Endodermal cell (in vitro differentiated cells): ENCODE results near the gene SNAI1. TPM values are rescaled to one million over a fixed set of nuclear protein-coding genes. Genes with fewer than 3 reads are reported as not detected.
A peak's percentile ranks its signal among the peaks of the same experiment; 100 is the strongest.

Experiments
- DNase-seq: peaks from one replicate; pipeline ENCODE4 v3.0.0-alpha.2; 2017
- H3K27ac ChIP-seq: 2 replicates; pipeline ENCODE4 v1.5.1; 2013; ENCODE audit warnings: mild to moderate bottlenecking, low read depth, low read length, moderate library complexity
- H3K27me3 ChIP-seq: 2 replicates; pipeline ENCODE4 v1.6.1; 2013; ENCODE audit warnings: mild to moderate bottlenecking, low read length, moderate library complexity; ENCODE audit not compliant: insufficient read depth, control insufficient read depth, poor library complexity, severe bottlenecking
- H3K36me3 ChIP-seq: 2 replicates; pipeline ENCODE4 v1.7.0; 2013; ENCODE audit warnings: mild to moderate bottlenecking, low read length, moderate library complexity; ENCODE audit not compliant: control insufficient read depth, insufficient read depth
- H3K4me1 ChIP-seq: one replicate; pipeline ENCODE4 v1.7.0; 2013; ENCODE audit warnings: low read length; ENCODE audit not compliant: control insufficient read depth, insufficient read depth
- H3K4me3 ChIP-seq: 2 replicates; pipeline ENCODE4 v1.5.1; 2013; ENCODE audit warnings: mild to moderate bottlenecking, low read length, moderate library complexity
- H3K9ac ChIP-seq: 2 replicates; pipeline ENCODE4 v1.6.1; 2013; ENCODE audit warnings: mild to moderate bottlenecking, low read length, moderate library complexity; ENCODE audit not compliant: poor library complexity, severe bottlenecking; ENCODE audit errors: extremely low read depth
- H3K9me3 ChIP-seq: 2 replicates; pipeline ENCODE4 v1.6.1; 2013; ENCODE audit warnings: mild to moderate bottlenecking, low read length, moderate library complexity; ENCODE audit not compliant: control insufficient read depth
- H3K27ac Mint-ChIP-seq: 2 replicates; pipeline ENCODE4 v1.8.0; 2020; ENCODE audit warnings: mixed read lengths
- H3K27me3 Mint-ChIP-seq: 2 replicates; pipeline ENCODE4 v1.8.0; 2021; ENCODE audit warnings: mild to moderate bottlenecking, mixed read lengths; ENCODE audit not compliant: insufficient read depth
- H3K36me3 Mint-ChIP-seq: 2 replicates; pipeline ENCODE4 v1.8.0; 2020; ENCODE audit warnings: low read depth, mixed read lengths
- H3K4me1 Mint-ChIP-seq: 2 replicates; pipeline ENCODE4 v1.8.0; 2020; ENCODE audit warnings: mixed read lengths
- H3K4me3 Mint-ChIP-seq: 2 replicates; pipeline ENCODE4 v1.8.0; 2020; ENCODE audit warnings: mild to moderate bottlenecking, moderate library complexity, mixed read lengths
- H3K9me3 Mint-ChIP-seq: 2 replicates; pipeline ENCODE4 v1.8.0; 2020; ENCODE audit warnings: mild to moderate bottlenecking, mixed read lengths
- WGBS, 2 experiments: methylation state at CpG; one replicate each; pipeline versions ENCODE4 v1.1.5 to v1.1.7; 2013; ENCODE audit warnings: missing lambda C conversion rate in 2 of 2, mixed read lengths in 1 of 2; ENCODE audit not compliant: insufficient coverage in 1 of 2, insufficient read length in 1 of 2; 5-methylcytosine and 5-hydroxymethylcytosine counted together
- total RNA-seq, 2 donors: library from RNA; stranded (reverse); fragmentation: NEBNext Ultra II Directional in 1 of 2; extraction: Animal tissue kit (Norgen Biotek cat#: 25700) in 1 of 2; gene quantifications; 2 replicates in 1 of 2; 3 replicates in 1 of 2; pipeline ENCODE4 v1.2.1, GENCODE V29; 2021
- TF ChIP-seq, protein P1 (sequence below): fragments of 200-600 bp; sonication (generic); conservative IDR thresholded peaks from 2 replicates; pipeline ENCODE4 v1.5.0; 2021; ENCODE audit warnings: antibody characterized with exemption, mild to moderate bottlenecking

SNAI1 gene
- total RNA-seq, 2 donors from 2014 or later = 10.6 to 13.1 TPM

DNA sequence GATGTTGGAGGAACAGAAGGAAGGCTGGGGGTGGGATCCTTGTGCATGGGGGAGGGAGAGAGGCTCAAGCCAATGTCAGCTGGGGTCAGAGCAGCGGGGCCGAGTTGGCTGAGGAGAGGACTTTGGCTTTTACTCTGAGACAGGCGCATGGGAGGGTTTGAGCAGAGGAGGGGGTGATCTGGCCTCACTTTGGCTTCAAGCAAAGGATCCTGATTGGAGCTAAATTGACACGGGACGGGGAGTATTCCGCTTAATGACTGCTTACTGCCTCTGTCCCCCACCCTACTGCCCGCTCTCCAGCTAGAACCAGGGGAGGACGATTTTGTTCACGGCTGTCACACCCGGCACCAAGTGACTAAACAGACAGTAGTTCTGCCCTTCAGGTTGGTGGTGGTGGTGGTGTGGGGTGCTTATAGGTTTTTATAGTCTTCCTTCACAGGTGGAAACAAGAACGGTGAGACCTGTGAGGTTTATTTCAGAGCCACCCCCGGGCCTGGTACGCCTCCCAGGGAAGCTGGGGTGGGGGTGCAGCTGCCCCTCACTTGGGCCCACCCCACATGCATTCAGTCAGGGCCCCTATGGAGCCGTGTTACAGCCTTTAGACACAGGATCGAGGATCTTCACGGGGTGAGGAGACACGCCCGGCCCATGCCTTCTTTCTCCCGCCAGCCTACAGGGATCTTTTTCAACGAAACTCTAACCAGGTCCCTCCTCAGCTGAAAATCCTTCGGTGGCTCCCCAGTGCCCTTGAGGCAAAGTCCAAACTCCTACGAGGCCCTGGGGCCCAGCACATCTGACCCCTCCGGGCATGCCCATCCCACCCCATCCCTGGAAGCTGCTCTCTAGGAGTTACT, 1.3 kb upstream of the SNAI1 start:
- H3K4me3 ChIP-seq = peak overlapping the region; percentile 75
- WGBS, 2 experiments = 74 to 78% methylated on average over 8 to 23 of the region's 23 CpGs
- no peak overlapping the region for H3K9ac ChIP-seq
- TF ChIP-seq, protein P1, sequence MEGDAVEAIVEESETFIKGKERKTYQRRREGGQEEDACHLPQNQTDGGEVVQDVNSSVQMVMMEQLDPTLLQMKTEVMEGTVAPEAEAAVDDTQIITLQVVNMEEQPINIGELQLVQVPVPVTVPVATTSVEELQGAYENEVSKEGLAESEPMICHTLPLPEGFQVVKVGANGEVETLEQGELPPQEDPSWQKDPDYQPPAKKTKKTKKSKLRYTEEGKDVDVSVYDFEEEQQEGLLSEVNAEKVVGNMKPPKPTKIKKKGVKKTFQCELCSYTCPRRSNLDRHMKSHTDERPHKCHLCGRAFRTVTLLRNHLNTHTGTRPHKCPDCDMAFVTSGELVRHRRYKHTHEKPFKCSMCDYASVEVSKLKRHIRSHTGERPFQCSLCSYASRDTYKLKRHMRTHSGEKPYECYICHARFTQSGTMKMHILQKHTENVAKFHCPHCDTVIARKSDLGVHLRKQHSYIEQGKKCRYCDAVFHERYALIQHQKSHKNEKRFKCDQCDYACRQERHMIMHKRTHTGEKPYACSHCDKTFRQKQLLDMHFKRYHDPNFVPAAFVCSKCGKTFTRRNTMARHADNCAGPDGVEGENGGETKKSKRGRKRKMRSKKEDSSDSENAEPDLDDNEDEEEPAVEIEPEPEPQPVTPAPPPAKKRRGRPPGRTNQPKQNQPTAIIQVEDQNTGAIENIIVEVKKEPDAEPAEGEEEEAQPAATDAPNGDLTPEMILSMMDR = no peak
- H3K36me3 Mint-ChIP-seq = peaks cover 12% of the 10 kb centered on the region
- H3K36me3 ChIP-seq = peaks cover 22% of the 10 kb centered on the region
- H3K27me3 Mint-ChIP-seq = peaks cover 32% of the 10 kb centered on the region
- peaks cover 14% of the 10 kb centered on the region for H3K27me3 ChIP-seq
- no peaks in the 10 kb centered on the region for H3K9me3 ChIP-seq
- DNase-seq = no peak
- no peak overlapping the region for H3K27ac Mint-ChIP-seq
- H3K9me3 Mint-ChIP-seq = no peaks in the 10 kb centered on the region
- peaks cover 25% of the 10 kb centered on the region for H3K4me1 ChIP-seq
- peaks cover 48% of the 10 kb centered on the region for H3K4me1 Mint-ChIP-seq
- H3K4me3 Mint-ChIP-seq = peak overlapping the region; percentile 93
- no peak overlapping the region for H3K27ac ChIP-seq

DNA sequence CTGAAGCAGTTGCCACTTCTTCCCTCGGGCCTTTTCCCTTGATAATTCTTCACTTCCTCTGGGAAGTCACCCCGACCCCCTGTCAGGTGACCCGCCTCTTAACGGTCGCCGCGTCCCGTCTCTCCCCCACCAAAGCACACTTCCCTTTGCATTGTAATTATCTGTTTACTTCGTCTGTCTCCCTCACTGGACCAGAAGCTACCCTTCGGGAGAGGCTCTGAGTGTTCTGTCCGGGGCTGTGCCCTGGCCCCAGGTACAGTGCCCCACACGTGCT, 771 bp upstream of the SNAI1 start:
- no peak overlapping the region for H3K27ac ChIP-seq
- H3K4me1 ChIP-seq = peaks cover 31% of the 10 kb centered on the region
- H3K27me3 ChIP-seq = peaks cover 14% of the 10 kb centered on the region
- peaks cover 48% of the 10 kb centered on the region for H3K4me1 Mint-ChIP-seq
- no peak overlapping the region for H3K27ac Mint-ChIP-seq
- peak overlapping the region; percentile 23 for H3K9ac ChIP-seq
- TF ChIP-seq, protein P1 = no peak
- peaks cover 14% of the 10 kb centered on the region for H3K36me3 Mint-ChIP-seq
- peak overlapping the region; percentile 93 for H3K4me3 Mint-ChIP-seq
- 18 to 30% methylated on average over 7 to 12 of the region's 12 CpGs for WGBS, 2 experiments
- H3K27me3 Mint-ChIP-seq = peaks cover 32% of the 10 kb centered on the region
- no peaks in the 10 kb centered on the region for H3K9me3 Mint-ChIP-seq
- H3K9me3 ChIP-seq = no peaks in the 10 kb centered on the region
- H3K4me3 ChIP-seq = peak overlapping the region; percentile 75
- DNase-seq = no peak
- peaks cover 26% of the 10 kb centered on the region for H3K36me3 ChIP-seq

DNA sequence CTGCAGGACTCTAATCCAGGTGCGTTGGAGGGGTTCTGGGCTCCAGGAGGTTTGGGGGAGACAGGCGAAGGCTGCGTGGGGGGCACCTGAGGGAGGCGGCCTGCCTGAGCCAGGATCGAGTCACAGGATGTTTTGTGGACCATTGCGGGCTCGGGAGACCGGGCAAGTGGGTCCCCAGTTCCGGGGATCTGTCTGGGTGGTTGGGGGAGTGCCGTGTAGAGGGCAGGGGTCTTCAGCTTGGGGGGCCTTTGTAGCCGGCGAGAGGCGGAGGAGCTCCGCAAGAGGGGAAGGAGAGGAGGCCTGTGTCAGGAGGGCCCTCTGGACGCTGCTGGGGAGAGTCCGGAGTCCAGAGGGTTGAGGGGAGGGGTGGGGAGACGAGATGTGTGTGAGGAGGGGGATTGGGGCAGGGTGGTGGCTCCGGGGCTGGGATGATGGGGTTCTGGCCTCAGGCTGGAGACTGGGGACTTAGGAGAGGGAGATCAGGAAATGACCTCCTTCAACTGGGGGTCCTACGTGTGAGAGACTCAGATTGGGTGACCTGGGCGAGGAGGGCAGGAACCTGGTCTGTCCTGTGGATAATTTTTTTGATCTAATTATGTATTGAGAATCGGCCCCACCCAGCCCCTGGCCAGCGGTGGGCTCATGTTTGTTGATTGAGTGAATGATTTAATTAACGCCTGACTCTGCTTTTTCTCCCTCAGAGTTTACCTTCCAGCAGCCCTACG, 505 bp downstream of the SNAI1 start:
- Mint-ChIP-seq H3K36me3 (peaks cover 25% of the 10 kb centered on the region), H3K4me1 (peaks cover 54% of the 10 kb centered on the region), H3K9me3 (no peaks in the 10 kb centered on the region), H3K4me3 (peak overlapping the region; percentile 93), H3K27ac (peak overlapping the region; percentile 96), H3K27me3 (peaks cover 32% of the 10 kb centered on the region)
- no peak for DNase-seq
- Histone ChIP-seq H3K27ac (no peak overlapping the region), H3K9me3 (no peaks in the 10 kb centered on the region), H3K36me3 (peaks cover 39% of the 10 kb centered on the region), H3K4me1 (peaks cover 31% of the 10 kb centered on the region), H3K9ac (peak overlapping the region; percentile 81), H3K27me3 (peaks cover 14% of the 10 kb centered on the region), H3K4me3 (peak overlapping the region; percentile 90)
- TF ChIP-seq, protein P1 = no peak
- WGBS, 2 experiments = 17 to 23% methylated on average over 9 to 24 of the region's 24 CpGs
